Measurements from ENCODE around the gene RPE. TPM values are rescaled to one million over a fixed set of nuclear protein-coding genes. Genes with fewer than 3 reads are reported as not detected.

Gene RPE
- polyA plus RNA-seq, 1 donor (not counting 4 experiments of a cell fraction or from before 2014, with no cell fraction given), result 69.6 TPM

- Histone ChIP-seq H3K36me3 (ENCODE audit: control insufficient read depth in 2 of 2, extremely low read depth in 1 of 2, insufficient read depth in 2 of 2, low read length in 2 of 2) (no peaks in the 10 kb centered on the region), H3K9me3 (ENCODE audit: control insufficient read depth, low read depth, low read length) (no peaks in the 10 kb centered on the region), H3K9ac (ENCODE audit: control insufficient read depth, extremely low read depth, insufficient read depth, low read length) (no peak overlapping the region), H3K4me3 (ENCODE audit: control insufficient read depth in 2 of 3, extremely low read depth in 1 of 3, insufficient read depth in 2 of 3, low read depth in 1 of 3, low read length in 3 of 3) (no peak overlapping the region), H3K4me2 (ENCODE audit: control insufficient read depth, extremely low read depth, insufficient read depth, low read depth, low read length) (no peak overlapping the region), H3K79me2 (ENCODE audit: control insufficient read depth, insufficient read depth, low read length) (no peaks in the 10 kb centered on the region), H2AFZ (ENCODE audit: control insufficient read depth, low read length) (no peak overlapping the region), H3K9me1 (ENCODE audit: control insufficient read depth, extremely low read depth, insufficient read depth, low read length) (no peaks in the 10 kb centered on the region), H4K20me1 (ENCODE audit: control insufficient read depth, extremely low read depth, insufficient read depth, low read length) (no peaks in the 10 kb centered on the region), H3K4me1 (ENCODE audit: control insufficient read depth, extremely low read depth, insufficient read depth, low read length) (no peaks in the 10 kb centered on the region), H3K27ac (ENCODE audit: control insufficient read depth, insufficient read depth, low read length) (no peak overlapping the region), H3K27me3 (ENCODE audit: control insufficient read depth, extremely low read depth, insufficient read depth, low read length) (no peaks in the 10 kb centered on the region)
- no peak for DNase-seq (ENCODE audit: low read depth, low spot score)
- no peak for TF ChIP-seq EZH2 (IDR thresholded peaks at IDR 0.05; ENCODE audit: low read length)
- no peak for TF ChIP-seq CTCF (optimal IDR thresholded peaks at IDR 0.05 in 1 of 3, IDR thresholded peaks at IDR 0.05 in 1 of 3, conservative IDR thresholded peaks at IDR 0.05 in 1 of 3; ENCODE audit: extremely low read depth in 1 of 3, insufficient read depth in 2 of 3, low read length in 3 of 3)
- dilution Hi-C loops (cut with MboI; ENCODE audit: extremely low pct_ligation_motif_present, low sequenced_read_pairs), result no loop called here
- FAIRE-seq, result no peak
These were observed 33.2 kb downstream of the RPE start for GRCh38 chr2:210035679-210036078.

- Histone ChIP-seq H3K79me2 (ENCODE audit: control insufficient read depth, insufficient read depth, low read length) (no peaks in the 10 kb centered on the region), H3K9me3 (ENCODE audit: control insufficient read depth, low read depth, low read length) (no peaks in the 10 kb centered on the region), H3K9ac (ENCODE audit: control insufficient read depth, extremely low read depth, insufficient read depth, low read length) (no peak overlapping the region), H3K27ac (ENCODE audit: control insufficient read depth, insufficient read depth, low read length) (no peak overlapping the region), H3K4me3 (ENCODE audit: control insufficient read depth in 2 of 3, extremely low read depth in 1 of 3, insufficient read depth in 2 of 3, low read depth in 1 of 3, low read length in 3 of 3) (no peak overlapping the region), H3K36me3 (ENCODE audit: control insufficient read depth in 2 of 2, extremely low read depth in 1 of 2, insufficient read depth in 2 of 2, low read length in 2 of 2) (no peaks in the 10 kb centered on the region), H2AFZ (ENCODE audit: control insufficient read depth, low read length) (no peak overlapping the region), H3K27me3 (ENCODE audit: control insufficient read depth, extremely low read depth, insufficient read depth, low read length) (no peaks in the 10 kb centered on the region), H3K9me1 (ENCODE audit: control insufficient read depth, extremely low read depth, insufficient read depth, low read length) (no peaks in the 10 kb centered on the region), H3K4me1 (ENCODE audit: control insufficient read depth, extremely low read depth, insufficient read depth, low read length) (no peaks in the 10 kb centered on the region), H3K4me2 (ENCODE audit: control insufficient read depth, extremely low read depth, insufficient read depth, low read depth, low read length) (no peak overlapping the region), H4K20me1 (ENCODE audit: control insufficient read depth, extremely low read depth, insufficient read depth, low read length) (no peaks in the 10 kb centered on the region)
- dilution Hi-C loops (cut with MboI; ENCODE audit: extremely low pct_ligation_motif_present, low sequenced_read_pairs), result no loop called here
- DNase-seq (ENCODE audit: low read depth, low spot score), result no peak
- no peak for FAIRE-seq
- TF ChIP-seq EZH2 (IDR thresholded peaks at IDR 0.05; ENCODE audit: low read length) (no peak), CTCF (optimal IDR thresholded peaks at IDR 0.05 in 1 of 3, IDR thresholded peaks at IDR 0.05 in 1 of 3, conservative IDR thresholded peaks at IDR 0.05 in 1 of 3; ENCODE audit: extremely low read depth in 1 of 3, insufficient read depth in 2 of 3, low read length in 3 of 3) (no peak)
These were observed 35.6 kb downstream of the RPE start for GRCh38 chr2:210038078-210038477.
